H1 (cell line): ENCODE results near the gene CFAP20. TPM values are rescaled to one million over a fixed set of nuclear protein-coding genes. Genes with fewer than 3 reads are reported as not detected.

ENCODE experiments used
- CHD2 ChIP-seq: IDR thresholded peaks from 2 replicates; pipeline ENCODE4 v1.6.1; 2012; ENCODE audit warnings: low read length, improper control_type of control experiment
- CHD7 ChIP-seq: fragments of 300-600 bp; sonication (generic); IDR thresholded peaks from 2 replicates; pipeline ENCODE4 v1.7.1; 2012; ENCODE audit warnings: low read length, moderate library complexity, mild to moderate bottlenecking, inconsistent platforms; ENCODE audit not compliant: insufficient replicate concordance
- EGR1 ChIP-seq: IDR thresholded peaks from 2 replicates; pipeline ENCODE4 v1.6.1; 2011; ENCODE audit warnings: low read depth, low read length, borderline replicate concordance
- EP300 ChIP-seq, 2 experiments: IDR thresholded peaks; 1 replicate in 1 of 2; 2 replicates in 1 of 2; pipeline ENCODE4 v1.6.1; 2011 to 2012; ENCODE audit warnings: low read depth in 2 of 2, low read length in 2 of 2, mild to moderate bottlenecking in 2 of 2, borderline replicate concordance in 1 of 2, inconsistent platforms in 1 of 2, moderate library complexity in 1 of 2
- KDM4A ChIP-seq: IDR thresholded peaks from one replicate; pipeline ENCODE4 v1.7.1; 2012; ENCODE audit warnings: low read depth, mild to moderate bottlenecking, moderate library complexity, low read length, inconsistent platforms; ENCODE audit not compliant: severe bottlenecking
- POLR2AphosphoS5 ChIP-seq: IDR thresholded peaks from 2 replicates; pipeline ENCODE4 v1.6.1; 2011; ENCODE audit warnings: low read depth, low read length
- POU5F1 ChIP-seq: IDR thresholded peaks from 2 replicates; pipeline ENCODE4 v1.6.1; 2011; ENCODE audit warnings: low read depth, mild to moderate bottlenecking, low read length, moderate library complexity
- RNF2 ChIP-seq: fragments of 200-900, 300-1000 bp; sonication (generic); IDR thresholded peaks from 2 replicates; pipeline ENCODE4 v1.7.1; 2016; ENCODE audit warnings: borderline replicate concordance, low read depth, mild to moderate bottlenecking, antibody characterized with exemption, low read length; ENCODE audit not compliant: poor library complexity, severe bottlenecking; ENCODE audit errors: missing control alignments
- SAP30 ChIP-seq: fragments of 300-600 bp; sonication (generic); IDR thresholded peaks from 2 replicates; pipeline ENCODE4 v1.7.1; 2012; ENCODE audit warnings: low read length, moderate library complexity, mild to moderate bottlenecking, inconsistent platforms; ENCODE audit not compliant: insufficient read depth, insufficient replicate concordance
- ZNF274 ChIP-seq: IDR thresholded peaks from 2 replicates; pipeline ENCODE4 v1.7.0; 2012; ENCODE audit warnings: low read length, borderline replicate concordance; ENCODE audit errors: extremely low read depth
- polyA plus RNA-seq, 7 experiments: library from polyadenylated mRNA; depleted of rRNA in 3 of 7; stranded (reverse) in 5 of 7; unstranded in 2 of 7; fragments of >200 nt in 5 of 7; fragments of 200-250 nt in 2 of 7; gene quantifications; 1 replicate in 5 of 7; 2 replicates in 1 of 7; 4 replicates in 1 of 7; pipeline versions ENCODE4 v1.2.1 to v1.2.3, GENCODE V29; 2011 to 2013; ENCODE audit warnings: missing spikeins in 2 of 7, mixed read lengths in 2 of 7
- total RNA-seq: library from RNA; stranded (reverse); fragmentation: NEBNext Ultra II Directional; extraction: Animal tissue kit (Norgen Biotek cat#: 25700); gene quantifications from 2 replicates; pipeline ENCODE4 v1.2.1, GENCODE V29; 2021

CFAP20 gene
- total and polyA plus RNA-seq, 2 of the 8 experiments (the other 6 are each of a cell fraction or from before 2014, with no cell fraction given) = 45.6 to 65.4 TPM

- no peak for TF ChIP-seq CHD7
- TF ChIP-seq RNF2 = no peak
- no peak for TF ChIP-seq POLR2AphosphoS5
- no peak for TF ChIP-seq KDM4A
- no peak for TF ChIP-seq EGR1
- no peak for TF ChIP-seq POU5F1
- TF ChIP-seq EP300 (IDR thresholded peaks at IDR 0.05; ENCODE audit: borderline replicate concordance in 1 of 2, low read depth in 2 of 2, low read length in 2 of 2) = no peak
- no peak for TF ChIP-seq CHD2
- TF ChIP-seq ZNF274 = no peak
- TF ChIP-seq SAP30 = no peak
Measured at GRCh38 chr16:58176608-58177352, 47.6 kb upstream of the CFAP20 start (continued).
